Ovary (tissue), 3 donors: Measurements from ENCODE around the gene LPAR1.

ENCODE experiments used
- EP300 ChIP-seq: sonication (generic); formaldehyde crosslinking; IDR thresholded peaks from one replicate; pipeline ENCODE4 v1.6.1; 2017; ENCODE audit warnings: antibody characterized with exemption
- POLR2A ChIP-seq: fragments of 450-650 bp; IDR thresholded peaks from one replicate; pipeline ENCODE4 v1.6.1; 2017; ENCODE audit warnings: antibody characterized with exemption, mild to moderate bottlenecking, moderate library complexity
- TF ChIP-seq, protein P1 (sequence below), 3 donors: fragments of 450-650 bp in 2 of 3; fragments of 200-600 bp in 1 of 3; IDR thresholded peaks; one replicate each; pipeline versions ENCODE4 v1.5.1 to v1.8.0; 2016 to 2022; ENCODE audit warnings: antibody characterized with exemption in 3 of 3, mild to moderate bottlenecking in 1 of 3
- donor health status: DM: no; HTN: no; CAD: no.

DNA sequence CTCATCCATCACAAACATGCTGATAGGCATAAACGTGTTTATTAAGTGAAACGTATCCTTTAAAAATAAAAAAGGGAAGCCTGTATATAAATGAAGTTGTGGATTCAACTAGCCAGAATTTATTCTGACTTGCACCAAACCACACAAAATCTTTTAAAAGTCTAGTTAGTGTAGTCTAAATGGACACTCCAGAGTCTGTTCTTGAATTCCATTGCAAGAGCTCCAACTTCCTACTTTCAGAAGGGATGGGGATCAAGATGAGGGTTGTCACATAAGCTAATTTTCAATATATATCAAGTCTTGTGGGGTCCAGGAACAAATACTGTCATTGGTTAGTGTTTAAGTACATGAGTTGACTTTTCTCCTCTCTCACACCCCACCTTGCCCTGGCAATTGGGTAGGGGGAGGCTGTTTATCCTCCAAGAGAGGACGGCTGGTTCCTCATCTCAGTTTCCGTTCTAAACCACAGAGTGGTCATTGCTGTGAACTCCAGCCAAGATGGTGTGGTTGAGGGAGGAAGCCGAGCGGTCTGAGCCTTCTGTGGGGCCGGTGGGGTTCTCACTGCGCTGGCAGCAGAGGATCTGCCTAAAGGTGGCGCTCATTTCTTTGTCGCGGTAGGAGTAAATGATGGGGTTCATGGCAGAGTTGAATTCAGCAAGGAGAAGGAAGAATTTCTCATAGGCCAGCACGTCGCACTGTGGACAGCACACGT lies 163.2 kb downstream of the LPAR1 start:
- TF ChIP-seq, protein P1, sequence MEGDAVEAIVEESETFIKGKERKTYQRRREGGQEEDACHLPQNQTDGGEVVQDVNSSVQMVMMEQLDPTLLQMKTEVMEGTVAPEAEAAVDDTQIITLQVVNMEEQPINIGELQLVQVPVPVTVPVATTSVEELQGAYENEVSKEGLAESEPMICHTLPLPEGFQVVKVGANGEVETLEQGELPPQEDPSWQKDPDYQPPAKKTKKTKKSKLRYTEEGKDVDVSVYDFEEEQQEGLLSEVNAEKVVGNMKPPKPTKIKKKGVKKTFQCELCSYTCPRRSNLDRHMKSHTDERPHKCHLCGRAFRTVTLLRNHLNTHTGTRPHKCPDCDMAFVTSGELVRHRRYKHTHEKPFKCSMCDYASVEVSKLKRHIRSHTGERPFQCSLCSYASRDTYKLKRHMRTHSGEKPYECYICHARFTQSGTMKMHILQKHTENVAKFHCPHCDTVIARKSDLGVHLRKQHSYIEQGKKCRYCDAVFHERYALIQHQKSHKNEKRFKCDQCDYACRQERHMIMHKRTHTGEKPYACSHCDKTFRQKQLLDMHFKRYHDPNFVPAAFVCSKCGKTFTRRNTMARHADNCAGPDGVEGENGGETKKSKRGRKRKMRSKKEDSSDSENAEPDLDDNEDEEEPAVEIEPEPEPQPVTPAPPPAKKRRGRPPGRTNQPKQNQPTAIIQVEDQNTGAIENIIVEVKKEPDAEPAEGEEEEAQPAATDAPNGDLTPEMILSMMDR (IDR thresholded peaks at IDR 0.05): no peak
- no peak for TF ChIP-seq POLR2A
- TF ChIP-seq EP300: no peak
